HepG2 (cell line): ENCODE results near the gene SLC34A3. TPM values are rescaled to one million over a fixed set of nuclear protein-coding genes. Genes with fewer than 3 reads are reported as not detected.

Source experiments
- BHLHE40 ChIP-seq: IDR thresholded peaks from 2 replicates; pipeline ENCODE4 v1.6.1; 2011; ENCODE audit warnings: low read length, improper control_type of control experiment
- CEBPB ChIP-seq: IDR thresholded peaks from 2 replicates; pipeline ENCODE4 v1.6.1; 2011; ENCODE audit warnings: low read depth, low read length, improper control_type of control experiment, borderline replicate concordance
- EHMT2 ChIP-seq: fragments of 200-600 bp; sonication (generic); IDR thresholded peaks from 2 replicates; pipeline ENCODE4 v1.7.0; 2017; ENCODE audit warnings: antibody characterized with exemption, low read depth, low read length, borderline replicate concordance
- GATAD1 ChIP-seq: IDR thresholded peaks from 2 replicates; pipeline ENCODE4 v1.6.1; 2016; ENCODE audit warnings: missing genetic modification reagents, missing compliant biosample characterization
- JUN ChIP-seq: sonication (generic); formaldehyde crosslinking; IDR thresholded peaks from 2 replicates; pipeline ENCODE4 v1.4.0; 2020; ENCODE audit warnings: mild to moderate bottlenecking, missing genetic modification reagents
- KDM4B ChIP-seq: sonication (generic); formaldehyde crosslinking; IDR thresholded peaks from 2 replicates; pipeline ENCODE4 v1.4.0; 2020; ENCODE audit warnings: missing genetic modification reagents
- KDM5A ChIP-seq: fragments of 200-600 bp; sonication (generic); IDR thresholded peaks from 2 replicates; pipeline ENCODE4 v1.7.0; 2018; ENCODE audit warnings: antibody characterized with exemption, mild to moderate bottlenecking, low read length, borderline replicate concordance
- MXD4 ChIP-seq: IDR thresholded peaks from 2 replicates; pipeline ENCODE4 v1.6.1; 2016; ENCODE audit warnings: mild to moderate bottlenecking, missing biosample characterization, missing genetic modification reagents
- PHF5A ChIP-seq: IDR thresholded peaks from one replicate; pipeline ENCODE4 v1.6.1; 2018; ENCODE audit warnings: low read depth, missing genetic modification reagents; ENCODE audit not compliant: unreplicated experiment
- PLRG1 ChIP-seq: fragments of 450-650 bp; conservative IDR thresholded peaks from 2 replicates; pipeline ENCODE4 v1.6.1; 2016
- POGZ ChIP-seq: sonication (generic); formaldehyde crosslinking; IDR thresholded peaks from 2 replicates; pipeline ENCODE4 v1.4.0; 2020; ENCODE audit warnings: mild to moderate bottlenecking, missing genetic modification reagents
- RBM39 ChIP-seq: fragments of 200-400 bp; formaldehyde crosslinking; IDR thresholded peaks from one replicate; pipeline ENCODE4 v1.6.1; 2018; ENCODE audit warnings: antibody characterized with exemption, mild to moderate bottlenecking, low read depth, low read length; ENCODE audit not compliant: poor library complexity, severe bottlenecking
- SCMH1 ChIP-seq: sonication (generic); formaldehyde crosslinking; IDR thresholded peaks from 2 replicates; pipeline ENCODE4 v1.9.0; 2021; ENCODE audit warnings: missing genetic modification reagents, mild to moderate bottlenecking, borderline replicate concordance
- SOX6 ChIP-seq, 2 experiments: fragments of 450-650 bp in 1 of 2; sonication (generic) in 1 of 2; formaldehyde crosslinking in 1 of 2; IDR thresholded peaks; 2 replicates each; pipeline versions ENCODE4 v1.4.0 to v1.6.1; 2017 to 2020; ENCODE audit warnings: antibody characterized with exemption in 1 of 2, mild to moderate bottlenecking in 1 of 2, missing genetic modification reagents in 1 of 2
- U2AF1 ChIP-seq: fragments of 200-400 bp; formaldehyde crosslinking; optimal IDR thresholded peaks from 2 replicates; pipeline ENCODE3; 2017; ENCODE audit warnings: mild to moderate bottlenecking, low read depth, low read length
- ZBTB20 ChIP-seq: sonication (generic); formaldehyde crosslinking; IDR thresholded peaks from 2 replicates; pipeline ENCODE4 v1.8.1; 2023; ENCODE audit warnings: missing genetic modification reagents, low read depth, mild to moderate bottlenecking, borderline replicate concordance
- ZEB1 ChIP-seq: IDR thresholded peaks from 2 replicates; pipeline ENCODE4 v1.6.1; 2012; ENCODE audit warnings: mild to moderate bottlenecking, low read depth, inconsistent platforms; ENCODE audit not compliant: insufficient replicate concordance
- ZFP36L1 ChIP-seq: sonication (generic); formaldehyde crosslinking; IDR thresholded peaks from 2 replicates; pipeline ENCODE4 v1.8.0; 2022; ENCODE audit warnings: mild to moderate bottlenecking, missing genetic modification reagents, moderate library complexity
- ZNF136 ChIP-seq: sonication (generic); formaldehyde crosslinking; IDR thresholded peaks from 2 replicates; pipeline ENCODE4 v1.8.1; 2022; ENCODE audit warnings: low read depth, mild to moderate bottlenecking, moderate library complexity, missing genetic modification reagents
- ZNF251 ChIP-seq: sonication (generic); formaldehyde crosslinking; IDR thresholded peaks from 2 replicates; pipeline ENCODE4 v1.9.0; 2021; ENCODE audit warnings: mild to moderate bottlenecking, missing genetic modification reagents
- ZNF619 ChIP-seq: sonication (generic); formaldehyde crosslinking; IDR thresholded peaks from 2 replicates; pipeline ENCODE4 v1.4.0; 2020; ENCODE audit warnings: mild to moderate bottlenecking, missing genetic modification reagents
- ZNF660 ChIP-seq: sonication (generic); formaldehyde crosslinking; IDR thresholded peaks from 2 replicates; pipeline ENCODE4 v1.5.1; 2020; ENCODE audit warnings: mild to moderate bottlenecking, low read depth, missing genetic modification reagents, borderline replicate concordance
- ZZZ3 ChIP-seq: sonication (generic); formaldehyde crosslinking; IDR thresholded peaks from 2 replicates; pipeline ENCODE4 v1.4.0; 2020; ENCODE audit warnings: missing genetic modification reagents, mild to moderate bottlenecking, borderline replicate concordance
- polyA plus RNA-seq, 8 experiments: library from polyadenylated mRNA; depleted of rRNA in 3 of 8; stranded (reverse) in 7 of 8; unstranded in 1 of 8; fragments of >200 nt; fragmentation: Illumina TruSeq in 4 of 8; extraction: Trizol in 4 of 8; gene quantifications; 2 replicates each; pipeline versions ENCODE4 v1.2.1 to v1.2.3, GENCODE V29; 2011 to 2016; ENCODE audit warnings: low read depth in 4 of 8, missing spikeins in 1 of 8, mixed read lengths in 1 of 8; ENCODE audit not compliant: insufficient read depth in 1 of 8
- total RNA-seq, 5 experiments: library from RNA; depleted of rRNA; stranded (reverse); fragments of >200 nt; fragmentation: Illumina TruSeq; extraction: Trizol; gene quantifications; 2 replicates each; pipeline ENCODE4 v1.2.3, GENCODE V29; 2016; ENCODE audit warnings: low read depth in 1 of 5
- TF ChIP-seq, protein P1 (sequence below): sonication (generic); formaldehyde crosslinking; IDR thresholded peaks from 2 replicates; pipeline ENCODE4 v1.8.0; 2022; ENCODE audit warnings: missing genetic modification reagents, low read depth, mild to moderate bottlenecking, borderline replicate concordance
- TF ChIP-seq, protein P2 (sequence below): sonication (generic); formaldehyde crosslinking; IDR thresholded peaks from 2 replicates; pipeline ENCODE4 v1.8.0; 2022; ENCODE audit warnings: missing genetic modification reagents, mild to moderate bottlenecking, moderate library complexity, borderline replicate concordance
- TF ChIP-seq, protein P3 (sequence below): sonication (generic); formaldehyde crosslinking; IDR thresholded peaks from 2 replicates; pipeline ENCODE4 v1.5.1; 2020; ENCODE audit warnings: mild to moderate bottlenecking, missing genetic modification reagents, moderate library complexity

SLC34A3 gene
- total and polyA plus RNA-seq, 2 of the 13 experiments (the other 11 are each of a cell fraction or from before 2014, with no cell fraction given), result 0.07 to 1.0 TPM

DNA sequence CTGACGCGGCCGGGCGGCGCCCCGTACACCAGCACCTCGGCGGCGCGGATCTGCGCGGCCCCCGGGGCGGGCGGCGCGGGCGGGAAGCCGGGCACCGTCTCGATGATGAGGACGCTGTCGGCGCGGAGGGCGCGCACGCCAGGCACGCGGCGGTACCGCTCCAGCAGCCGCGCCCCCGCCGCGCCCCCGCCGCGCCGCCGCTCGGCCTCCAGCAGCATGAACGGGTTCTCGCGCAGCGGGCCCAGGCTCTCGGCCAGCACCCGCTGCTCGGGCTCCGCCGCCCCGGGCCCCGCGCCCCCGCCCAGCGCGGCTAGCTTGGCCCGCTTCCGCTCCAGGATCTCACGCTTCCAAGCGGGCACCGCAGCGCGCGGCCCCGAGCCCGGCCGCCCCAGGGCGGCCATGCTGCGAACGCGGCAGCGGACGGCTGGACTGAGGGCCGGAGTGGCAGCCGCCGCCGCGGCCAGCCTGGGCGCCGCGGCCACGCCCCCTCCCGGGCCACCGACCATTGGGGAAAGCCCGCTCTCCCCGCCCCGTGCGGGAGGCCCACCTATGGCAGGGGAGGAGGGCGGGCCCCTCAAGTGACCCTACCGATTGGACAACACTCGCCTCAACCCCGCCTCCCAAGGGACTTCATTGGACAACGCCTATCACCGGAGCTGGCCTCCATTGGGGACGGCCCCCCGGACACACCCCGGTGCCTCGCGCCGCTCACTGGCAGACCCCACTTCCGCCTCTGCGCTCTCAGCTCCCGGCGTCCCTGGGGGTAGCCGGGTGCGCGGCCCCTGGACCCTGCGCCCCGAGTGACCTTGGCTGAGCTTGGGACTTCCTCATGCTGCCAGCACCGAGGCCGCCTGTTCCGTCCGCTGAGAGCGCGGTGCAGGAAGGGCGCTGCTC, 30.1 kb upstream of the SLC34A3 start, which contains the start of gene TPRN (continued):
- 0 out of 2 replicates have a peak, but pooled peaks have one; percentile 35 for TF ChIP-seq POGZ
- peak; percentile 87 for TF ChIP-seq GATAD1
- no peak for TF ChIP-seq PHF5A (CRISPR knock-in tag)
- peak; percentile 31; the same call in 1 of the 2 replicates for TF ChIP-seq JUN (CRISPR knock-in tag)
- no peak for TF ChIP-seq ZNF136 (CRISPR knock-in tag)
- TF ChIP-seq CEBPB, result no peak
- TF ChIP-seq MXD4 (CRISPR knock-in tag), result 0 out of 2 replicates have a peak, but pooled peaks have one; percentile 86
- peak; percentile 85; the same call in 1 of the 2 replicates for TF ChIP-seq ZFP36L1 (CRISPR knock-in tag)
- no peak for TF ChIP-seq ZZZ3
- no peak for TF ChIP-seq EHMT2
- TF ChIP-seq SCMH1, result no peak
- no peak for TF ChIP-seq PLRG1
- TF ChIP-seq KDM4B (CRISPR knock-in tag), result no peak; the same call in none of the 2 replicates
- peak; percentile 24; the same call in 1 of the 2 replicates for TF ChIP-seq ZBTB20 (CRISPR knock-in tag)
- no peak for TF ChIP-seq BHLHE40
- TF ChIP-seq ZNF660 (CRISPR knock-in tag), result no peak
- TF ChIP-seq, protein P1, sequence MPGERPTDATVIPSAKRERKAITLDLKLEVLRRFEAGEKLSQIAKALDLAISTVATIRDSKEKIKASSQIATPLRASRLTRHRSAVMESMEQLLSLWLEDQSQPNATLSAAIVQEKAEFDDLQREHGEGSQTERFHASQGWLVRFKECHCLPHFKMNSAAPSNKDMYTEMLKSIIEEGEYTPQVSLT (CRISPR knock-in tag), result no peak; the same call in 1 of the 2 replicates
- no peak for TF ChIP-seq ZNF619 (CRISPR knock-in tag)
- TF ChIP-seq, protein P2, sequence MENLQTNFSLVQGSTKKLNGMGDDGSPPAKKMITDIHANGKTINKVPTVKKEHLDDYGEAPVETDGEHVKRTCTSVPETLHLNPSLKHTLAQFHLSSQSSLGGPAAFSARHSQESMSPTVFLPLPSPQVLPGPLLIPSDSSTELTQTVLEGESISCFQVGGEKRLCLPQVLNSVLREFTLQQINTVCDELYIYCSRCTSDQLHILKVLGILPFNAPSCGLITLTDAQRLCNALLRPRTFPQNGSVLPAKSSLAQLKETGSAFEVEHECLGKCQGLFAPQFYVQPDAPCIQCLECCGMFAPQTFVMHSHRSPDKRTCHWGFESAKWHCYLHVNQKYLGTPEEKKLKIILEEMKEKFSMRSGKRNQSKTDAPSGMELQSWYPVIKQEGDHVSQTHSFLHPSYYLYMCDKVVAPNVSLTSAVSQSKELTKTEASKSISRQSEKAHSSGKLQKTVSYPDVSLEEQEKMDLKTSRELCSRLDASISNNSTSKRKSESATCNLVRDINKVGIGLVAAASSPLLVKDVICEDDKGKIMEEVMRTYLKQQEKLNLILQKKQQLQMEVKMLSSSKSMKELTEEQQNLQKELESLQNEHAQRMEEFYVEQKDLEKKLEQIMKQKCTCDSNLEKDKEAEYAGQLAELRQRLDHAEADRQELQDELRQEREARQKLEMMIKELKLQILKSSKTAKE, result peak; percentile 75; the same call in 1 of the 2 replicates
- TF ChIP-seq, protein P3, sequence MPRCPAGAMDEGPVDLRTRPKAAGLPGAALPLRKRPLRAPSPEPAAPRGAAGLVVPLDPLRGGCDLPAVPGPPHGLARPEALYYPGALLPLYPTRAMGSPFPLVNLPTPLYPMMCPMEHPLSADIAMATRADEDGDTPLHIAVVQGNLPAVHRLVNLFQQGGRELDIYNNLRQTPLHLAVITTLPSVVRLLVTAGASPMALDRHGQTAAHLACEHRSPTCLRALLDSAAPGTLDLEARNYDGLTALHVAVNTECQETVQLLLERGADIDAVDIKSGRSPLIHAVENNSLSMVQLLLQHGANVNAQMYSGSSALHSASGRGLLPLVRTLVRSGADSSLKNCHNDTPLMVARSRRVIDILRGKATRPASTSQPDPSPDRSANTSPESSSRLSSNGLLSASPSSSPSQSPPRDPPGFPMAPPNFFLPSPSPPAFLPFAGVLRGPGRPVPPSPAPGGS (CRISPR knock-in tag), result peak; percentile 87
- 0 out of 2 replicates have a peak, but pooled peaks have one; percentile 37 for TF ChIP-seq ZNF251 (CRISPR knock-in tag)
- TF ChIP-seq SOX6 (IDR thresholded peaks at IDR 0.05), result no peak
- TF ChIP-seq SOX6 (CRISPR knock-in tag; IDR thresholded peaks at IDR 0.05), result peak; percentile 70; the same call in 1 of the 2 replicates
- TF ChIP-seq U2AF1, result no peak
- no peak for TF ChIP-seq RBM39
- peak; percentile 51; the same call in 1 of the 2 replicates for TF ChIP-seq KDM5A
- peak; percentile 25 for TF ChIP-seq ZEB1
